HEK293 (cell line): ENCODE data around the gene FXYD6.
A peak's percentile ranks its signal among the peaks of the same experiment; 100 is the strongest.

ENCODE experiments used
- CTCF ChIA-PET: fragments of 350-600 bp; formaldehyde crosslinking; extraction: SDS; loops from one replicate; lab custom pipeline; 2021; ENCODE audit warnings: antibody characterized with exemption; lab: Yijun Ruan, JAX
- POLR2A ChIA-PET: fragments of 300-600 bp; formaldehyde crosslinking; extraction: SDS; loops from one replicate; lab custom pipeline; 2020; ENCODE audit warnings: antibody characterized with exemption, inconsistent platforms; lab: Yijun Ruan, JAX
- H3K27ac ChIP-seq: fragments of 200-500 bp; sonication (Bioruptor generic); 2 replicates; pipeline ENCODE4 v1.5.1; 2014; ENCODE audit warnings: low read depth, low read length, control low read depth, inconsistent platforms; ENCODE audit errors: extremely low read depth
- H3K36me3 ChIP-seq, 2 experiments: fragments of 200-500 bp in 1 of 2; sonication (Bioruptor generic) in 1 of 2; 1 replicate in 1 of 2; 2 replicates in 1 of 2; pipeline ENCODE4 v1.5.1; 2014 to 2017; ENCODE audit warnings: inconsistent platforms in 2 of 2, low read length in 2 of 2; ENCODE audit not compliant: control insufficient read depth in 2 of 2, insufficient read depth in 1 of 2
- H3K4me1 ChIP-seq: fragments of 200-500 bp; sonication (Bioruptor generic); 2 replicates; pipeline ENCODE4 v1.5.1; 2014; ENCODE audit warnings: mild to moderate bottlenecking, low read length, inconsistent platforms; ENCODE audit not compliant: control insufficient read depth, insufficient read depth
- H3K4me3 ChIP-seq: 2 replicates; pipeline ENCODE4 v1.5.1; 2011; ENCODE audit warnings: low read depth, mild to moderate bottlenecking, control low read depth, low read length, moderate library complexity
- H3K9me3 ChIP-seq: fragments of 200-500 bp; sonication (Bioruptor generic); 2 replicates; pipeline ENCODE4 v1.5.1; 2014; ENCODE audit warnings: low read depth, low read length, inconsistent platforms; ENCODE audit not compliant: control insufficient read depth, insufficient read depth
- BCL11B ChIP-seq: fragments of 450-650 bp; formaldehyde crosslinking; IDR thresholded peaks from 2 replicates; pipeline ENCODE4 v1.5.1; 2016; ENCODE audit warnings: low read depth, missing biosample characterization, missing genetic modification characterization
- GFI1B ChIP-seq: fragments of 450-650 bp; formaldehyde crosslinking; IDR thresholded peaks from 2 replicates; pipeline ENCODE4 v1.5.1; 2016; ENCODE audit warnings: missing biosample characterization, missing genetic modification characterization
- GLI2 ChIP-seq: fragments of 450-650 bp; formaldehyde crosslinking; IDR thresholded peaks from 2 replicates; pipeline ENCODE4; 2017; ENCODE audit warnings: missing biosample characterization, missing genetic modification characterization, low read depth, borderline replicate concordance
- KLF1 ChIP-seq: fragments of 450-650 bp; formaldehyde crosslinking; IDR thresholded peaks from 2 replicates; pipeline ENCODE4 v1.5.1; 2016; ENCODE audit warnings: missing biosample characterization, missing genetic modification characterization
- SCRT2 ChIP-seq: fragments of 450-650 bp; formaldehyde crosslinking; IDR thresholded peaks from 2 replicates; pipeline ENCODE4 v1.5.1; 2016; ENCODE audit warnings: missing biosample characterization, missing genetic modification characterization
- SETDB1 ChIP-seq: IDR thresholded peaks from one replicate; pipeline ENCODE4 v1.6.1; 2017; ENCODE audit warnings: mild to moderate bottlenecking, low read length, moderate library complexity, mixed read lengths; ENCODE audit not compliant: insufficient read length
- SP2 ChIP-seq: fragments of 450-650 bp; formaldehyde crosslinking; IDR thresholded peaks from 2 replicates; pipeline ENCODE4 v1.5.1; 2016; ENCODE audit warnings: missing biosample characterization, missing genetic modification characterization
- SP3 ChIP-seq: fragments of 450-650 bp; formaldehyde crosslinking; IDR thresholded peaks from 2 replicates; pipeline ENCODE4 v1.5.1; 2016; ENCODE audit warnings: missing biosample characterization, missing genetic modification characterization
- ZIC2 ChIP-seq: fragments of 450-650 bp; formaldehyde crosslinking; IDR thresholded peaks from 2 replicates; pipeline ENCODE4 v1.5.1; 2016; ENCODE audit warnings: missing biosample characterization, missing genetic modification characterization
- ZNF10 ChIP-seq: fragments of 450-650 bp; formaldehyde crosslinking; IDR thresholded peaks from 2 replicates; pipeline ENCODE4 v1.5.1; 2017; ENCODE audit warnings: missing biosample characterization, missing genetic modification characterization
- ZNF112 ChIP-seq: fragments of 450-650 bp; formaldehyde crosslinking; IDR thresholded peaks from 2 replicates; pipeline ENCODE4 v1.5.0; 2017; ENCODE audit warnings: missing biosample characterization, missing genetic modification characterization
- ZNF146 ChIP-seq: fragments of 450-650 bp; formaldehyde crosslinking; IDR thresholded peaks from 2 replicates; pipeline ENCODE4 v1.5.1; 2016; ENCODE audit warnings: missing biosample characterization, missing genetic modification characterization
- ZNF169 ChIP-seq: fragments of 450-650 bp; formaldehyde crosslinking; IDR thresholded peaks from 2 replicates; pipeline ENCODE4 v1.5.1; 2016; ENCODE audit warnings: missing biosample characterization, missing genetic modification characterization
- ZNF266 ChIP-seq: fragments of 450-650 bp; formaldehyde crosslinking; IDR thresholded peaks from 2 replicates; pipeline ENCODE4 v1.5.1; 2016; ENCODE audit warnings: missing biosample characterization, missing genetic modification characterization, low read depth
- ZNF335 ChIP-seq: fragments of 450-650 bp; formaldehyde crosslinking; conservative IDR thresholded peaks from 2 replicates; pipeline ENCODE4 v1.5.1; 2016; ENCODE audit warnings: missing biosample characterization, missing genetic modification characterization
- ZNF366 ChIP-seq: fragments of 450-650 bp; formaldehyde crosslinking; conservative IDR thresholded peaks from 2 replicates; pipeline ENCODE4 v1.5.1; 2016; ENCODE audit warnings: missing biosample characterization, missing genetic modification characterization
- ZNF391 ChIP-seq: fragments of 450-650 bp; formaldehyde crosslinking; IDR thresholded peaks from 2 replicates; pipeline ENCODE4 v1.5.1; 2016; ENCODE audit warnings: low read depth, missing biosample characterization, missing genetic modification characterization, borderline replicate concordance
- ZNF510 ChIP-seq: fragments of 450-650 bp; formaldehyde crosslinking; IDR thresholded peaks from 2 replicates; pipeline ENCODE4 v1.5.1; 2018; ENCODE audit warnings: mild to moderate bottlenecking, missing genetic modification characterization, missing biosample characterization; ENCODE audit not compliant: insufficient replicate concordance
- ZNF514 ChIP-seq: fragments of 450-650 bp; formaldehyde crosslinking; IDR thresholded peaks from 2 replicates; pipeline ENCODE4 v1.5.1; 2016; ENCODE audit warnings: missing biosample characterization, missing genetic modification characterization
- ZNF530 ChIP-seq: fragments of 450-650 bp; formaldehyde crosslinking; IDR thresholded peaks from 2 replicates; pipeline ENCODE4 v1.5.1; 2016; ENCODE audit warnings: low read depth, missing biosample characterization, missing genetic modification characterization
- ZSCAN30 ChIP-seq: fragments of 450-650 bp; IDR thresholded peaks from 2 replicates; pipeline ENCODE4 v1.5.1; 2018; ENCODE audit warnings: missing biosample characterization, mild to moderate bottlenecking, missing genetic modification characterization, moderate library complexity
- TF ChIP-seq, protein P1 (sequence below): fragments of 450-650 bp; formaldehyde crosslinking; conservative IDR thresholded peaks from 2 replicates; pipeline ENCODE4 v1.5.1; 2016; ENCODE audit warnings: low read depth, missing biosample characterization, missing genetic modification characterization
- TF ChIP-seq, protein P2 (sequence below): fragments of 450-650 bp; formaldehyde crosslinking; IDR thresholded peaks from 2 replicates; pipeline ENCODE4 v1.5.1; 2016; ENCODE audit warnings: missing biosample characterization, missing genetic modification characterization
- TF ChIP-seq, protein P3 (sequence below): fragments of 450-650 bp; formaldehyde crosslinking; IDR thresholded peaks from 2 replicates; pipeline ENCODE4 v1.5.1; 2017; ENCODE audit warnings: missing biosample characterization, missing genetic modification characterization
- TF ChIP-seq, protein P4 (sequence below): fragments of 450-650 bp; IDR thresholded peaks from 2 replicates; pipeline ENCODE4 v1.5.1; 2018; ENCODE audit warnings: missing biosample characterization, mild to moderate bottlenecking, missing genetic modification characterization

The FXYD6 gene

DNA sequence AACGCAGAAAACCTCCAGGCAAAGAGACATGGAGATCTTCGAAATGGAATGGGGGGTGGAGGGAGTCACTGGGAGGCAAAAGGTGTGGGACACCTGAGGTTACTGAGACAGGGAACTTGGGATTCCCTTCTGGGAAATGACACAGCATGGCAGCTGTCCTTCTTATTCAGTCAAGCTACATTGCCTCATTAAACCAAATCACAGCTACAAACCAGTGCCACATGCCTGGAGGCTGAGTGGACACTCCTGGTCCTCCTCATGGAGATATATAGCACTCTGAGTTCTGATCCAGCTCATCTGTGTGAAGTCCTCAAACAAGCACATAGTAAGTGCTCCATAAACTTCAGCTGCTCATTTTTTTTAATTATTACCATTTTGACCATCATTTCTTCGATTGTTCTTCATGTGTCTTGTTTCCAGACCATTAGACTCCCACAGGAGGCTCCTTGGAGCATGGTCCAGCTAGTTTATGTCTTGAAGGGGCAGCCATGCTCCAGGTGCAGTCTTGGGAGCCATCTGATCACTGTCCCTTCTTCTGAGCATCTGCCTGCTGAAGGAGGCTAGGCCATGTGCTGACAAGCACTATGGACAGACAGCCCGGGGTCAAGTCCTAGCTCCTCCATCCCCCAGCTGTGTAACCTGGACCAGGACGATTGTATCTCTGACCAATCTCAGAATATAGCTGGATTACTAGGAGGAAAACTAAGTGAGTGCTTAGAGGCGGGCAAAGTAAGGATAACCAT lies 42.2 kb downstream of the FXYD6 start (continued):
- TF ChIP-seq, protein P1, sequence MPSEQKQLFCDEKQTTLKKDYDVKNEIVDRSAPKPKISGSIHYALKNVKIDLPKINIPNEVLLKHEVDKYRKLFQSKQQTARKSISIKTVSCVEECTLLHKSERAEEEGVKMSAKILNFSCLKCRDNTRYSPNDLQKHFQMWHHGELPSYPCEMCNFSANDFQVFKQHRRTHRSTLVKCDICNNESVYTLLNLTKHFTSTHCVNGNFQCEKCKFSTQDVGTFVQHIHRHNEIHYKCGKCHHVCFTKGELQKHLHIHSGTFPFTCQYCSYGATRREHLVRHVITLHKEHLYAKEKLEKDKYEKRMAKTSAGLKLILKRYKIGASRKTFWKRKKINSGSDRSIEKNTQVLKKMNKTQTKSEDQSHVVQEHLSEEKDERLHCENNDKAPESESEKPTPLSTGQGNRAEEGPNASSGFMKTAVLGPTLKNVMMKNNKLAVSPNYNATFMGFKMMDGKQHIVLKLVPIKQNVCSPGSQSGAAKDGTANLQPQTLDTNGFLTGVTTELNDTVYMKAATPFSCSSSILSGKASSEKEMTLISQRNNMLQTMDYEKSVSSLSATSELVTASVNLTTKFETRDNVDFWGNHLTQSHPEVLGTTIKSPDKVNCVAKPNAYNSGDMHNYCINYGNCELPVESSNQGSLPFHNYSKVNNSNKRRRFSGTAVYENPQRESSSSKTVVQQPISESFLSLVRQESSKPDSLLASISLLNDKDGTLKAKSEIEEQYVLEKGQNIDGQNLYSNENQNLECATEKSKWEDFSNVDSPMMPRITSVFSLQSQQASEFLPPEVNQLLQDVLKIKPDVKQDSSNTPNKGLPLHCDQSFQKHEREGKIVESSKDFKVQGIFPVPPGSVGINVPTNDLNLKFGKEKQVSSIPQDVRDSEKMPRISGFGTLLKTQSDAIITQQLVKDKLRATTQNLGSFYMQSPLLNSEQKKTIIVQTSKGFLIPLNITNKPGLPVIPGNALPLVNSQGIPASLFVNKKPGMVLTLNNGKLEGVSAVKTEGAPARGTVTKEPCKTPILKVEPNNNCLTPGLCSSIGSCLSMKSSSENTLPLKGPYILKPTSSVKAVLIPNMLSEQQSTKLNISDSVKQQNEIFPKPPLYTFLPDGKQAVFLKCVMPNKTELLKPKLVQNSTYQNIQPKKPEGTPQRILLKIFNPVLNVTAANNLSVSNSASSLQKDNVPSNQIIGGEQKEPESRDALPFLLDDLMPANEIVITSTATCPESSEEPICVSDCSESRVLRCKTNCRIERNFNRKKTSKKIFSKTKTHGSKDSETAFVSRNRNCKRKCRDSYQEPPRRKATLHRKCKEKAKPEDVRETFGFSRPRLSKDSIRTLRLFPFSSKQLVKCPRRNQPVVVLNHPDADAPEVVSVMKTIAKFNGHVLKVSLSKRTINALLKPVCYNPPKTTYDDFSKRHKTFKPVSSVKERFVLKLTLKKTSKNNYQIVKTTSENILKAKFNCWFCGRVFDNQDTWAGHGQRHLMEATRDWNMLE (tag by site-specific recombination), result no peak
- no peak for TF ChIP-seq KLF1 (tag by site-specific recombination)
- no peak for TF ChIP-seq ZNF10 (tag by site-specific recombination)
- no peak for TF ChIP-seq ZNF530
- TF ChIP-seq, protein P2, sequence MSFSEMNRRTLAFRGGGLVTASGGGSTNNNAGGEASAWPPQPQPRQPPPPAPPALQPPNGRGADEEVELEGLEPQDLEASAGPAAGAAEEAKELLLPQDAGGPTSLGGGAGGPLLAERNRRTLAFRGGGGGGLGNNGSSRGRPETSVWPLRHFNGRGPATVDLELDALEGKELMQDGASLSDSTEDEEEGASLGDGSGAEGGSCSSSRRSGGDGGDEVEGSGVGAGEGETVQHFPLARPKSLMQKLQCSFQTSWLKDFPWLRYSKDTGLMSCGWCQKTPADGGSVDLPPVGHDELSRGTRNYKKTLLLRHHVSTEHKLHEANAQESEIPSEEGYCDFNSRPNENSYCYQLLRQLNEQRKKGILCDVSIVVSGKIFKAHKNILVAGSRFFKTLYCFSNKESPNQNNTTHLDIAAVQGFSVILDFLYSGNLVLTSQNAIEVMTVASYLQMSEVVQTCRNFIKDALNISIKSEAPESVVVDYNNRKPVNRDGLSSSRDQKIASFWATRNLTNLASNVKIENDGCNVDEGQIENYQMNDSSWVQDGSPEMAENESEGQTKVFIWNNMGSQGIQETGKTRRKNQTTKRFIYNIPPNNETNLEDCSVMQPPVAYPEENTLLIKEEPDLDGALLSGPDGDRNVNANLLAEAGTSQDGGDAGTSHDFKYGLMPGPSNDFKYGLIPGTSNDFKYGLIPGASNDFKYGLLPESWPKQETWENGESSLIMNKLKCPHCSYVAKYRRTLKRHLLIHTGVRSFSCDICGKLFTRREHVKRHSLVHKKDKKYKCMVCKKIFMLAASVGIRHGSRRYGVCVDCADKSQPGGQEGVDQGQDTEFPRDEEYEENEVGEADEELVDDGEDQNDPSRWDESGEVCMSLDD (tag by site-specific recombination), result no peak
- TF ChIP-seq SP2 (tag by site-specific recombination), result no peak
- no peak for TF ChIP-seq ZNF335 (tag by site-specific recombination)
- TF ChIP-seq, protein P3, sequence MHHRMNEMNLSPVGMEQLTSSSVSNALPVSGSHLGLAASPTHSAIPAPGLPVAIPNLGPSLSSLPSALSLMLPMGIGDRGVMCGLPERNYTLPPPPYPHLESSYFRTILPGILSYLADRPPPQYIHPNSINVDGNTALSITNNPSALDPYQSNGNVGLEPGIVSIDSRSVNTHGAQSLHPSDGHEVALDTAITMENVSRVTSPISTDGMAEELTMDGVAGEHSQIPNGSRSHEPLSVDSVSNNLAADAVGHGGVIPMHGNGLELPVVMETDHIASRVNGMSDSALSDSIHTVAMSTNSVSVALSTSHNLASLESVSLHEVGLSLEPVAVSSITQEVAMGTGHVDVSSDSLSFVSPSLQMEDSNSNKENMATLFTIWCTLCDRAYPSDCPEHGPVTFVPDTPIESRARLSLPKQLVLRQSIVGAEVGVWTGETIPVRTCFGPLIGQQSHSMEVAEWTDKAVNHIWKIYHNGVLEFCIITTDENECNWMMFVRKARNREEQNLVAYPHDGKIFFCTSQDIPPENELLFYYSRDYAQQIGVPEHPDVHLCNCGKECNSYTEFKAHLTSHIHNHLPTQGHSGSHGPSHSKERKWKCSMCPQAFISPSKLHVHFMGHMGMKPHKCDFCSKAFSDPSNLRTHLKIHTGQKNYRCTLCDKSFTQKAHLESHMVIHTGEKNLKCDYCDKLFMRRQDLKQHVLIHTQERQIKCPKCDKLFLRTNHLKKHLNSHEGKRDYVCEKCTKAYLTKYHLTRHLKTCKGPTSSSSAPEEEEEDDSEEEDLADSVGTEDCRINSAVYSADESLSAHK (tag by site-specific recombination), result no peak
- no peak for TF ChIP-seq ZNF366 (tag by site-specific recombination)
- no peak for TF ChIP-seq ZNF146 (tag by site-specific recombination)
- TF ChIP-seq SP3 (tag by site-specific recombination), result no peak

DNA sequence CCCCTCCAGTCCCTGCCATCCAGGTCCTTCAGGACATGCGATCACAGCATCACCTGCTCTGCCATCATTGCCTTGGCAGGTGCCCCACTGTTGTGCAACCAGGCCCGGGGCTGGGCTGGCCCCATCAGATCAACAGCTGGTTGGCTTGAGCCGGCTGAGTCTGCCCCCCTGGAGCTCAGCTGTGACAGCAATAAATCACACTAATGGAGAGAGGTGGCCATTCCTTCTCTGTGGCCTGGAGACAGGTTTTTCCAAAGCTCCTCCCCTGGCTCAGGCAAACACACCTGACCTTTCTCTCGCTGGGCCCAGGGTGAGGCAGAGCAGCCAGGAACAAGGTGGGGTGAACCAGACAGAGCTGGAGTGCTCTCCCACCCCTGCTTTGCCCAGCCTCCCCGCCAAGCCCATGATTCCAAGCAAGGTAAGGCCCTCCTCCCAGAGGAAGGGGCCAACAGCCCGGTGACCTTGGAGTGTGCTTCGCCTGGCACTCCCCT lies 43.0 kb downstream of the FXYD6 start:
- H3K36me3 ChIP-seq, result no peaks in the 10 kb centered on the region
- H3K4me1 ChIP-seq, result no peaks in the 10 kb centered on the region
- ChIA-PET POLR2A (no interaction called here), CTCF (interaction anchor here (0.9 to 10.2 kb wide), 9 partner anchors 10 to 220 kb away, joined by 3 to 78 read pairs (median 8); no protein-coding TSS in a partner anchor)
- no peaks in the 10 kb centered on the region for H3K9me3 ChIP-seq
- no peak overlapping the region for H3K27ac ChIP-seq
- H3K4me3 ChIP-seq, result no peak overlapping the region
- TF ChIP-seq ZNF266 (tag by site-specific recombination) (no peak), ZNF169 (tag by site-specific recombination) (no peak), ZNF112 (tag by site-specific recombination) (no peak), SETDB1 (no peak), GFI1B (tag by site-specific recombination) (no peak), ZNF514 (tag by site-specific recombination) (no peak), ZNF391 (no peak), GLI2 (tag by site-specific recombination) (no peak), ZSCAN30 (tag by site-specific recombination) (no peak), ZIC2 (tag by site-specific recombination) (peak; percentile 57), SCRT2 (tag by site-specific recombination) (peak; percentile 89), BCL11B (tag by site-specific recombination) (no peak), ZNF510 (tag by site-specific recombination) (no peak)
- TF ChIP-seq, protein P4, sequence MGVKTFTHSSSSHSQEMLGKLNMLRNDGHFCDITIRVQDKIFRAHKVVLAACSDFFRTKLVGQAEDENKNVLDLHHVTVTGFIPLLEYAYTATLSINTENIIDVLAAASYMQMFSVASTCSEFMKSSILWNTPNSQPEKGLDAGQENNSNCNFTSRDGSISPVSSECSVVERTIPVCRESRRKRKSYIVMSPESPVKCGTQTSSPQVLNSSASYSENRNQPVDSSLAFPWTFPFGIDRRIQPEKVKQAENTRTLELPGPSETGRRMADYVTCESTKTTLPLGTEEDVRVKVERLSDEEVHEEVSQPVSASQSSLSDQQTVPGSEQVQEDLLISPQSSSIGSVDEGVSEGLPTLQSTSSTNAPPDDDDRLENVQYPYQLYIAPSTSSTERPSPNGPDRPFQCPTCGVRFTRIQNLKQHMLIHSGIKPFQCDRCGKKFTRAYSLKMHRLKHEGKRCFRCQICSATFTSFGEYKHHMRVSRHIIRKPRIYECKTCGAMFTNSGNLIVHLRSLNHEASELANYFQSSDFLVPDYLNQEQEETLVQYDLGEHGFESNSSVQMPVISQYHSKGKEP (tag by site-specific recombination), result no peak
